ENCODE measurements around the gene PER2. TPM values are rescaled to one million over a fixed set of nuclear protein-coding genes. Genes with fewer than 3 reads are reported as not detected.

PER2 gene
- total and polyA plus RNA-seq, 2 of the 13 experiments (the other 11 are each of a cell fraction or from before 2014, with no cell fraction given): 5.1 to 9.4 TPM

GRCh38 chr2:238286095-238286494 lies 2.3 kb downstream of the PER2 start (continued):
- TF ChIP-seq RARG (CRISPR knock-in tag; IDR thresholded peaks at IDR 0.05; ENCODE audit: low read depth) (no peak), TP53 (CRISPR knock-in tag; conservative IDR thresholded peaks at IDR 0.05) (no peak), UBTF (CRISPR knock-in tag; IDR thresholded peaks at IDR 0.05) (no peak), HINFP (CRISPR knock-in tag; IDR thresholded peaks at IDR 0.05; ENCODE audit: low read depth) (0 out of 2 replicates have a peak, but pooled peaks have one; percentile 14), ZNF800 (CRISPR knock-in tag; IDR thresholded peaks at IDR 0.05) (0 out of 2 replicates have a peak, but pooled peaks have one; percentile 33), ZNF773 (CRISPR knock-in tag; IDR thresholded peaks at IDR 0.05; ENCODE audit: borderline replicate concordance) (no peak), KMT2A (CRISPR knock-in tag; IDR thresholded peaks at IDR 0.05) (no peak; the same call in 1 of the 2 replicates), POLR2AphosphoS5 (IDR thresholded peaks at IDR 0.05; ENCODE audit: low read depth, low read length) (no peak), ZBTB1 (CRISPR knock-in tag; IDR thresholded peaks at IDR 0.05; ENCODE audit: borderline replicate concordance) (no peak), RCOR2 (CRISPR knock-in tag; IDR thresholded peaks at IDR 0.05) (0 out of 2 replicates have a peak, but pooled peaks have one; percentile 4), HNRNPLL (IDR thresholded peaks at IDR 0.05; ENCODE audit: low read depth, low read length, poor library complexity, severe bottlenecking) (no peak), GATAD2A (CRISPR knock-in tag; IDR thresholded peaks at IDR 0.05) (no peak), NFATC3 (CRISPR knock-in tag; IDR thresholded peaks at IDR 0.05) (0 out of 2 replicates have a peak, but pooled peaks have one; percentile 2), GATA4 (IDR thresholded peaks at IDR 0.05; ENCODE audit: borderline replicate concordance, low read depth) (no peak), MED1 (CRISPR knock-in tag; IDR thresholded peaks at IDR 0.05) (no peak), ZNF589 (CRISPR knock-in tag; conservative IDR thresholded peaks at IDR 0.05) (no peak), PAWR (CRISPR knock-in tag; IDR thresholded peaks at IDR 0.05; ENCODE audit: borderline replicate concordance) (no peak), EP300 (IDR thresholded peaks at IDR 0.05; ENCODE audit: low read depth in 2 of 2, low read length in 2 of 2) (no peak), EP300 (CRISPR knock-in tag; IDR thresholded peaks at IDR 0.05; ENCODE audit: borderline replicate concordance) (no peak), LRRFIP1 (CRISPR knock-in tag; conservative IDR thresholded peaks at IDR 0.05) (no peak), HNF1B (CRISPR knock-in tag; IDR thresholded peaks at IDR 0.05) (no peak; the same call in 1 of the 2 replicates)
